ENCODE data around the gene NIPAL4. TPM values are rescaled to one million over a fixed set of nuclear protein-coding genes. Genes with fewer than 3 reads are reported as not detected.
"Not testable (repeated sequence)": the region's sequence is repeated elsewhere in the genome, so short reads cannot be mapped to it uniquely, and the experiment has no call there.

The NIPAL4 gene
- total and polyA plus RNA-seq, 9 donors = 0.08 to 1.0 (median 0.34) TPM

- H3K36me3 ChIP-seq (ENCODE audit: control insufficient read depth, insufficient read depth, low read length) = peaks cover 67% of the 10 kb centered on the region
- not testable (repeated sequence) for H3K27ac ChIP-seq (ENCODE audit: low read length); H3K27me3 ChIP-seq (ENCODE audit: control insufficient read depth, insufficient read depth, low read length); DNase-seq; H3K9me3 ChIP-seq (replicated peaks; ENCODE audit: control insufficient read depth, low read depth, low read length); H3K4me3 ChIP-seq (ENCODE audit: low read length); H3K4me1 ChIP-seq (ENCODE audit: control insufficient read depth, insufficient read depth, low read length)
- WGBS (ENCODE audit: insufficient coverage) = no CpG with 5 or more reads among the region's 2 CpGs
These were observed 22.7 kb downstream of the NIPAL4 start for GRCh38 chr5:157482702-157483101.

GRCh38 chr5:157484768-157485167 is 24.8 kb downstream of the NIPAL4 start:
- H3K4me3 ChIP-seq (ENCODE audit: low read length) = no peak overlapping the region
- H3K27ac ChIP-seq (ENCODE audit: low read length) = no peak overlapping the region
- WGBS (ENCODE audit: insufficient coverage) = 81% methylated on average over 5 of the region's 5 CpGs
- H3K4me1 ChIP-seq (ENCODE audit: control insufficient read depth, insufficient read depth, low read length) = peaks cover 6% of the 10 kb centered on the region
- no peaks in the 10 kb centered on the region for H3K27me3 ChIP-seq (ENCODE audit: control insufficient read depth, insufficient read depth, low read length)
- H3K36me3 ChIP-seq (ENCODE audit: control insufficient read depth, insufficient read depth, low read length) = peaks cover 71% of the 10 kb centered on the region
- no peak for DNase-seq
- H3K9me3 ChIP-seq (replicated peaks; ENCODE audit: control insufficient read depth, low read depth, low read length) = no peaks in the 10 kb centered on the region

- Histone ChIP-seq H3K9me3 (replicated peaks; ENCODE audit: control insufficient read depth, low read depth, low read length) (no peaks in the 10 kb centered on the region), H3K4me3 (ENCODE audit: low read length) (no peak overlapping the region), H3K36me3 (ENCODE audit: control insufficient read depth, insufficient read depth, low read length) (peaks cover 70% of the 10 kb centered on the region), H3K27ac (ENCODE audit: low read length) (no peak overlapping the region), H3K27me3 (ENCODE audit: control insufficient read depth, insufficient read depth, low read length) (no peaks in the 10 kb centered on the region), H3K4me1 (ENCODE audit: control insufficient read depth, insufficient read depth, low read length) (peaks cover 6% of the 10 kb centered on the region)
- DNase-seq = no peak
- 62% methylated on average over 2 of the region's 2 CpGs for WGBS (ENCODE audit: insufficient coverage)
These were observed 25.3 kb downstream of the NIPAL4 start for GRCh38 chr5:157485340-157485739.

GRCh38 chr5:157485811-157486210 is 25.8 kb downstream of the NIPAL4 start:
- 82% methylated on average over 3 of the region's 3 CpGs for WGBS (ENCODE audit: insufficient coverage)

GRCh38 chr5:157486221-157486681 is 26.2 kb downstream of the NIPAL4 start:
- Histone ChIP-seq H3K36me3 (ENCODE audit: control insufficient read depth, insufficient read depth, low read length) (peaks cover 63% of the 10 kb centered on the region), H3K4me1 (ENCODE audit: control insufficient read depth, insufficient read depth, low read length) (peaks cover 6% of the 10 kb centered on the region), H3K4me3 (ENCODE audit: low read length) (no peak overlapping the region), H3K9me3 (replicated peaks; ENCODE audit: control insufficient read depth, low read depth, low read length) (no peaks in the 10 kb centered on the region), H3K27ac (ENCODE audit: low read length) (no peak overlapping the region), H3K27me3 (ENCODE audit: control insufficient read depth, insufficient read depth, low read length) (no peaks in the 10 kb centered on the region)
- no peak for DNase-seq
- 73% methylated on average over 3 of the region's 8 CpGs for WGBS (ENCODE audit: insufficient coverage)

More at GRCh38 chr5:157485811-157486210, 25.8 kb downstream of the NIPAL4 start:
- Histone ChIP-seq H3K27ac (ENCODE audit: low read length) (no peak overlapping the region), H3K36me3 (ENCODE audit: control insufficient read depth, insufficient read depth, low read length) (peaks cover 67% of the 10 kb centered on the region), H3K9me3 (replicated peaks; ENCODE audit: control insufficient read depth, low read depth, low read length) (no peaks in the 10 kb centered on the region), H3K4me3 (ENCODE audit: low read length) (no peak overlapping the region), H3K27me3 (ENCODE audit: control insufficient read depth, insufficient read depth, low read length) (no peaks in the 10 kb centered on the region), H3K4me1 (ENCODE audit: control insufficient read depth, insufficient read depth, low read length) (peaks cover 6% of the 10 kb centered on the region)
- no peak for DNase-seq

GRCh38 chr5:157486861-157487260 is 26.8 kb downstream of the NIPAL4 start:
- H3K4me3 ChIP-seq (ENCODE audit: low read length) = no peak overlapping the region
- no peak for DNase-seq
- peaks cover 62% of the 10 kb centered on the region for H3K36me3 ChIP-seq (ENCODE audit: control insufficient read depth, insufficient read depth, low read length)
- H3K9me3 ChIP-seq (replicated peaks; ENCODE audit: control insufficient read depth, low read depth, low read length) = no peaks in the 10 kb centered on the region
- 29% methylated on average over 1 of the region's 3 CpGs for WGBS (ENCODE audit: insufficient coverage)
- H3K27ac ChIP-seq (ENCODE audit: low read length) = no peak overlapping the region
- H3K27me3 ChIP-seq (ENCODE audit: control insufficient read depth, insufficient read depth, low read length) = no peaks in the 10 kb centered on the region
- peaks cover 6% of the 10 kb centered on the region for H3K4me1 ChIP-seq (ENCODE audit: control insufficient read depth, insufficient read depth, low read length)

- peaks cover 6% of the 10 kb centered on the region for H3K4me1 ChIP-seq (ENCODE audit: control insufficient read depth, insufficient read depth, low read length)
- no peak for DNase-seq
- no peak overlapping the region for H3K27ac ChIP-seq (ENCODE audit: low read length)
- no peaks in the 10 kb centered on the region for H3K27me3 ChIP-seq (ENCODE audit: control insufficient read depth, insufficient read depth, low read length)
- H3K36me3 ChIP-seq (ENCODE audit: control insufficient read depth, insufficient read depth, low read length) = peaks cover 62% of the 10 kb centered on the region
- 89% methylated on average over 3 of the region's 3 CpGs for WGBS (ENCODE audit: insufficient coverage)
- H3K9me3 ChIP-seq (replicated peaks; ENCODE audit: control insufficient read depth, low read depth, low read length) = no peaks in the 10 kb centered on the region
- no peak overlapping the region for H3K4me3 ChIP-seq (ENCODE audit: low read length)
These were observed 27.3 kb downstream of the NIPAL4 start for GRCh38 chr5:157487358-157487757.

- Histone ChIP-seq H3K36me3 (ENCODE audit: control insufficient read depth, insufficient read depth, low read length) (peaks cover 60% of the 10 kb centered on the region), H3K27me3 (ENCODE audit: control insufficient read depth, insufficient read depth, low read length) (no peaks in the 10 kb centered on the region)
- 88% methylated on average over 5 of the region's 11 CpGs for WGBS (ENCODE audit: insufficient coverage)
These were observed 31.5 kb downstream of the NIPAL4 start for GRCh38 chr5:157491471-157491995.

GRCh38 chr5:157492886-157493285 is 32.9 kb downstream of the NIPAL4 start:
- Histone ChIP-seq H3K36me3 (ENCODE audit: control insufficient read depth, insufficient read depth, low read length) (peaks cover 58% of the 10 kb centered on the region), H3K9me3 (replicated peaks; ENCODE audit: control insufficient read depth, low read depth, low read length) (no peaks in the 10 kb centered on the region), H3K4me1 (ENCODE audit: control insufficient read depth, insufficient read depth, low read length) (peaks cover 5% of the 10 kb centered on the region), H3K27me3 (ENCODE audit: control insufficient read depth, insufficient read depth, low read length) (no peaks in the 10 kb centered on the region), H3K27ac (ENCODE audit: low read length) (no peak overlapping the region), H3K4me3 (ENCODE audit: low read length) (no peak overlapping the region)
- WGBS (ENCODE audit: insufficient coverage) = 96% methylated on average over 9 of the region's 9 CpGs
- DNase-seq = no peak

More at GRCh38 chr5:157491471-157491995, 31.5 kb downstream of the NIPAL4 start:
- Histone ChIP-seq H3K4me3 (ENCODE audit: low read length) (no peak overlapping the region), H3K9me3 (replicated peaks; ENCODE audit: control insufficient read depth, low read depth, low read length) (no peaks in the 10 kb centered on the region), H3K4me1 (ENCODE audit: control insufficient read depth, insufficient read depth, low read length) (no peaks in the 10 kb centered on the region), H3K27ac (ENCODE audit: low read length) (no peak overlapping the region)
- no peak for DNase-seq

- Histone ChIP-seq H3K27ac (ENCODE audit: low read length) (no peak overlapping the region), H3K27me3 (ENCODE audit: control insufficient read depth, insufficient read depth, low read length) (no peaks in the 10 kb centered on the region), H3K4me1 (ENCODE audit: control insufficient read depth, insufficient read depth, low read length) (peaks cover 10% of the 10 kb centered on the region), H3K9me3 (replicated peaks; ENCODE audit: control insufficient read depth, low read depth, low read length) (no peaks in the 10 kb centered on the region), H3K4me3 (ENCODE audit: low read length) (no peak overlapping the region), H3K36me3 (ENCODE audit: control insufficient read depth, insufficient read depth, low read length) (peaks cover 54% of the 10 kb centered on the region)
- 100% methylated on average over 3 of the region's 5 CpGs for WGBS (ENCODE audit: insufficient coverage)
- peak; percentile 29 for DNase-seq
These were observed 34.3 kb downstream of the NIPAL4 start for GRCh38 chr5:157494178-157494832.

All from muscle of leg (tissue), 11 donors.